Stimulated activated CD4-positive, alpha-beta T cell treated with anti-CD3 and anti-CD28 coated beads, Interleukin-1b, Interleukin-23, amount 100 ng/mL, for 1 hour (primary cell): ENCODE measurements around the gene POMT1.

Experiments
- DNase-seq, 2 donors: peaks; one replicate each; pipeline ENCODE4 v3.0.0-alpha.2; 2020; ENCODE audit warnings: low read depth in 2 of 2

Gene POMT1

DNA sequence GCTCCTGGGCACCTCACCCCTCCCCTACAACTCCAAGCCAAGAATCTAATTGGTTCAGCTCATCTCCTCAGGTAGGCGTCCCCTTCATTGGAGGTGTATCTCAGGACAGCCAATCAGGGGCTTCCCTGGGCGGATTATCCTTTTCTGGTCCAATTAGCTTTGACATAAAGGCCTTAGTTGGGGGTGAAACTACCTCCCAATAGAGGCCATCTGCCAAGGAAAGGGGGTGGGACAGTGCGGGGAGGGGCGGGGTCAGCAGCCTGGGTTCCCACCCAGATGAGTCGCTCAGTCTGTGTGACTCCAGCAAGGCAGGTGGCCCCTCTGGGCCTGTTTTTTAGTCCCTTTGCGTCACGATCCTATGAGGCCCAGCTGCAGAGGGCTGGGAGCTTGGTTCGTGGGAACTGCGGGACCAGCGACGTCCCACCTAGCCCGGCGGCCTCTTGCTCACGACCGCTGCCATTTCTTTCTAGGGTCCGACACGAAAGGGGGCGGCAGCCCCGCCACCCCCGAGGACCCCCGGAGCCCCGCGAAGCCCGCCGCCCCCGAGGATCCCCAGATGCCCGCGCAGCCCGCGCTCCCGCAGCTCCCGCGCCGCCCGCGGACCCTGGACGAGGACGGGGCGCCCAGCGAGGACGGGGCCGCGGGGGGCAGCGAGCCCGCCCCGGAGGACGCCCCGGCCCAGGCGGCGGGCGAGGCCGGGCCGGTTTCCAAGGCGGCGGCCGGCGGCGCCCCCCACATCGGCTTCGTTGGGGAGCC lies 51.5 kb downstream of the POMT1 start:
- no peak for DNase-seq

DNA sequence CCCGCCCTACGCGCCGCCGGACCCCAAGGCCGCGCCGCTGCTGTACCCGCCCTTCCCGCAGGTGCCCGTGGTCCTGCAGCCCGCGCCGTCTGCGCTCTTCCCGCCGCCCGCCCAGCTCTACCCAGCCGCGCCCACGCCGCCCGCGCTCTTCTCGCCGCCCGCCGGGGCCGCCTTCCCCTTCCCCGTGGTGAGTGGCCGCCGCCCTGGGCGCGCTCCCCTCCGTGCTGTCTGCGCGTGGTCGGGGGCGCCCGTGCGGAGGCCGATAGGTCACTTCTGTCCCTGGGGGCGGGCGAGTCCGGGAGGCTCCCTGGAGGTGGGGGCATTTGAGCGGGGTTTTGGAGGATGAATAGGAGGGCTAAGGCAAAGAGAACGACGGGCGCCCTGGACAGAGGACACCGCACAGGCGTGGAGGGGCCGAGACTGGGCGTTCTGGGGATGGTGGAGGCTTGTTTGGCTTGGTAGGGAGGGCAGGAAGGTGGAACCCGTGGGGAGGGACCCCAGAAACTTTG lies 52.2 kb downstream of the POMT1 start:
- DNase-seq, result no peak

DNA sequence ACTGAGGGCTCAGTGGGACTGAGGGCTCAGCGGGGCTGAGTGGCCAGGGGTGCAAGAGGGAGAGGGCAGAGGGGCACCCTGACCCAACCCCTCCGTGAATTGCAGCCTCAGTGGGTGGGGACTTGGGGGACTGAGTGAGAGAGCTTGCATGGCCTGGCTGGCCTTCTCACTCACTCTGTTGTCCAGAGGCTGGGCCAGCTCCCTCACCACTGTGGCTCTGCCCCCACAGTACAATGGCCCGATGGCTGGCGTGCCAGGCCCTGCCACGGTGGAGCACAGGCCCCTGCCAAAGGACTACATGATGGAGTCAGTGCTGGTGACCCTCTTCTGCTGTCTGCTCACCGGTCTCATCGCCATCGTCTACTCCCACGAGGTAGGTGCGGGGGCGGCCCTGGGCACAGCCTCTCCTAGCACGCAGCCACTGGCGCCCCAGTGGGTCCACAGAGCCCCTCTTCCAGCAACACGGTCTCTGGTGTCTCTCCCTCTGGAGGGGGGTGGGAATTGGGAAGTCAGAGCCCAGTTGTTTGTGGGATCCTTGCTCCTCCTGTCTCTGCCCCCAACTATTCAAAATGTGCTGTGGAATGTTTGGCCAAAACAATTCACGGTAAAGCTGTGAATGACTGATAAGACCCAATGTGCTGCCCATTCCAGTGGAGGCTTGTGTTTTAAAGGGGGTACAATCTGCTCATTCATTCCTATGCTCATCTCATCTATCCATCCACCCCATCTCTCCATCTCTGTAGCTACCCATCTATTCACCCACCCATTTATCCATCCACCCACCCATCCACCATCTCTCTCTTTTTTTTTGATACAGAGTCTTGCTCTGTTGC lies 53.3 kb downstream of the POMT1 start:
- DNase-seq, result no peak

DNA sequence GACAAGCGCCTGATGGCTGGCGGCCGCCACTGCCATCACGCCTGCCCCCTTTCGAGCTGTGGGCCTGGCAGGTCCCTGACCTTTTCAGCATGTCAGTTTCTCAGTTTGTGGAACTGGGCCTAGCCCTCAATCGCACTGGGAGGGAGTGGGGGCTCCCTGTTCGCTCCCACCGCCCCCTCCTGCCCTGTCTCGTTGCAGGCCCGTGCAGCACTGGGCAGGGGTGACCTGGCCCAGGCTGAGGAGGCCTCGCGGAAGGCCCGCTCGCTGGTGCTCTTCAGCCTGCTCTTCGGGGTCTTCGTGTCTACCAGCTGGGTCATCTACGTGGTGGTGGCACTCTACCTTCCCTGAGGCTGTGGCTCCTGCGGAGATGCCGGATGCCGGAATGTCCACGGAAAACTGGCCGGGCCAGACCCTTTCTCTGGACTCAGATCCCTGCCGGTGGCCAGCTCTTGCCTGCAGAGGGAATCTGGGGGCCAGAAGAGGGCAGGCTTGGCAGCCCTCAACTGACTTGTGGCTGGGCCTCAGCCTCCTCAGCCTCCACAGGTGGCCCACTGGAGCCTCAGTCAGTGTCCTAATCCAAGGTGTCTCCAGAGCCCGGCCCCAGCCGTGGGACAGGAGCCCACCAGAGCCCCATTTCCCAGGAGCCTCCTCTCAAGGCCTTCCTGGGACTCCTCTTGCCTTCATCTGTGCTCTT lies 55.3 kb downstream of the POMT1 start:
- no peak for DNase-seq

DNA sequence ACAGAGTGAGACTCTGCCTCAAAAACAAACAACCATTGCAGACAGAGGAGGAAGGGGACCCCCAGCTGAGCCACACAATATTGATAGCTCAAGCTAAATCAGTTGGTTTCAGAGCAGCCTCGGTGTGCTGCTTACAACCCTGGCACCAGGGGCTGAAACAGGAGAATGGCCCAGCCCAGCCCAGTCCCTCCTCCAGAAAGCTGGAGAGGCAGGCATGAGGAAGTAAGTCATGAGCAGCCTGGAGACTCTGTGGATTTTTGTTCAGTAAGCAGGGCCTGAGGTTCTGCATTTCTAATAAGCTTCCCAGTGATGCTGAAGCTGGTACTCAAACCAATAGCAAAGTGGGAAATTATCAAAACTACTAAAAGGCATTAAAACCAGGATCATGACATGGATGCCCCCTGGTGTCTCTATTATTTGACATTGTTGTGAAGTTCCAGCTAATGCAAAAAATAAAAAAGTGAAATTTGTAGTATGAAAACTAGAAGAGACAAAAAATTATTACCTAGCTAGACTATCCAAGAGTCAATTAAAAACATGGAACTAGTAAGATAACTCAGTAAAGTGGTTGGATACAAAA lies 56.8 kb downstream of the POMT1 start:
- no peak for DNase-seq

DNA sequence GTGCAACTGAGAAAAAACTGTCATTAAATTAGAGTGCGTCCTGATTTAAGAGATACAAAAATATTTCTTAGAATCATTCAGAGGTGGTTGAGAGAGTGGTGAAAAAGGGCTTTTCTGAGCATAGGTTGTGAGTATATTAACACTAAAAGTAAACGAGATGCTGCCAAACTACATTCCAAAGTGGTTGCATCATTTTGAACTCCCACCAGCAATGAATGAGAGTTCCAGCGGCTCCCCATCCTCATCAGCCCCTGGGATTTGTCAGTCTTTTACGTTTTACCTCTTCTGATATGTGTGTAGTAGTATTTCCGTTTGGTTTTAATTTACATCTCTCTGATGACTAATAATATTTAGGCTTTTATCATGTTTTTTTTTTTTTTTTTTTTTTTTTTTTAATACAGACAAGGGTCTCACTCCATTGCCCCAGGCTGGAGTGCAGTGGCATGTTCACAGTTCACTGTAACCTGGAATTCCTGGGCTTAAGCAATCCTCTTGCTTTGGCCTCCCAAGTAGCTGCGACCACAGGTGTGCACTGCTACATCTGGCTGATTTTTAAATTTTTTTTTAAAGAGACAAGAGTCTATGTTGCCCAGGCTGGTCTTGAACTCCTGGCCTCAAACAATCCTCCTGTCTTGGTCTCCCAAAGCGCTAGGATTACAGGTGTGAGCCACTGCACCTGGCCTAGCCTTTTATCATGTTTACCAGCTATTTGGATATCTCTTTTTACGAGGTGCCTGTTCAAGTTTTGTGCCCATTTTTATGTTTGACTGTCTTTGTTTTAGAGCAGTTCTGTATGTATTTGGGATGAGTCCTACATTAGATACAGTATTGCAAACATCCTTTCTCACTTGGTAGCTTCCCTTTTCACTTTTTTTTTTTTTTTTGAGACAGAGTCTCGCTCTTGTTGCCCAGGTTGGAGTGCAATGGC lies 59.6 kb downstream of the POMT1 start:
- no peak for DNase-seq

DNA sequence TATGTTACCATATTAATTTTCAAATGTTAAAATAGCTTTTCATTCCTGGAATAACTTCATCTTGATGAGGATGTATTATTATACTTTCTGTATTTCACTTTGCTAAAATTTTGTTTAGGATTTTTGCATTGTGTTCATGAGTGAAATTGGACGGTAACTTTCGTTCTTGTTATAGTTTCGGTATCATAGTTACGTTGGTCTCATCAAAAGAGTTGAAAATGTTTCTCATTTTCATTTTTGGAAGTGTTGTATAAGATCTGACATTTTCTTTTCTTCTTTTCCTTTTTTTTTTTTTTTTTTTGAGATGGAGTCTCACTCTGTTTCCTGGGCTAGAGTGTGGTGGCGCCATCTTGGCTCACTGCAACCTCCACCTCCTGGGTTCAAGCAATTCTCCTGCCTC lies 62.7 kb downstream of the POMT1 start:
- DNase-seq, result no peak

DNA sequence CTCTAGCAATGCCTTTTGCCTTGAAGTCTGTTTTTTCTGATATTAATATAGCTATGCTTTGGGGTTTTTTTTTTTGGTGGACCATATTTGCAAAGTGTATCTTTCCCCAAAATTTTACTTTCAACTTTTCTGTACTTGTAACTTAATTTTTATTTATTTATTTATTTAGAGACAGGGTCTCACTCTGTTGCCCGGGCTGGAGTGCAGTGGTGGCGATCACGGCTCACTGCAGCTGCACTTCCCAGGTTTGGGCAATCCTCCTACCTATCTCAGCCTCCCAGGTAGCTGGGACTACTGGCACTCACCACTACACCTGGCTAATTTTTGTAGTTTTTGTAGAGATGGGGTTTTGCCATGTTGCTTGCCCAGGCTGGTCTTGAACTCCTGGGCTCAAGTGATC lies 63.4 kb downstream of the POMT1 start:
- no peak for DNase-seq

DNA sequence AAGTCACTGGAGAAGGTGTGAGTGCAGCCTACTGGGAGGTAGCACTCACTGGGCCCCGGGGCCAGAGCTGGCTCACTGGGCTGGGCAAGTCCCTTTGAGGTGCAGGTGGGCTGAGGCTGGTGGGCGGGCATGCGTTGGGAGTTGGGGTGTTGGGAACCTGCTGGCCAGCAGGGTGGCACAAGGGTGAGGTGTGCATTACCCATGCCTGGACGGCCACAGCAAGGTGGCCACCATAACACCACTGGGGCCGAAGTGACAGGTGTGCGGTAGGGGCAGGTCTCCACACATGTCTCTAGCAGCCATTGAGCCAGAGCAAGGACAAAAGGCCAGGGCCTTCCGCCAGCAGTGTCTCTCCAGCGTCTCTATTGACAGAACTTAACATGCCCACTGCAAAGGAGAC lies 65.2 kb downstream of the POMT1 start:
- no peak for DNase-seq
